Tibial nerve (tissue), 4 donors: ENCODE measurements around the gene FAM136A.

Experiments used
- CTCF ChIP-seq, 5 experiments: fragments of 200-600 bp in 3 of 5; fragments of 450-650 bp in 2 of 5; sonication (generic) in 3 of 5; IDR thresholded peaks; one replicate each; pipeline ENCODE4 v1.5.1; 2016 to 2019; ENCODE audit warnings: antibody characterized with exemption in 5 of 5, mild to moderate bottlenecking in 3 of 5, moderate library complexity in 2 of 5
- EP300 ChIP-seq, 2 donors: sonication (generic); formaldehyde crosslinking; IDR thresholded peaks; one replicate each; pipeline ENCODE4 v1.6.1; 2017; ENCODE audit warnings: antibody characterized with exemption in 2 of 2, mild to moderate bottlenecking in 1 of 2
- POLR2A ChIP-seq, 2 donors: fragments of 450-650 bp; IDR thresholded peaks; one replicate each; pipeline ENCODE4 v1.6.1; 2017; ENCODE audit warnings: antibody characterized with exemption in 2 of 2, mild to moderate bottlenecking in 2 of 2, moderate library complexity in 2 of 2

- no peak for TF ChIP-seq CTCF (IDR thresholded peaks at IDR 0.05)
- no peak for TF ChIP-seq EP300 (IDR thresholded peaks at IDR 0.05)
- TF ChIP-seq POLR2A (IDR thresholded peaks at IDR 0.05): no peak
Measured at GRCh38 chr2:70347831-70348230, 46.0 kb upstream of the FAM136A start.
